ENCODE measurements around the gene DNAH9. TPM values are rescaled to one million over a fixed set of nuclear protein-coding genes. Genes with fewer than 3 reads are reported as not detected.

The DNAH9 gene
- total and polyA plus RNA-seq, 12 donors, result 0.06 to 0.10 TPM; not detected in 10

- 93% methylated on average over 46 of the region's 46 CpGs for WGBS, 2 donors
- Histone ChIP-seq H3K9me3 (peaks cover 0 to 5% (median 0%) of the 10 kb centered on the region in 11 donors), H3K36me3 (no peaks in the 10 kb centered on the region), H3K27ac (no peak overlapping the region), H3K4me3 (no peak overlapping the region), H3K4me1 (no peaks in the 10 kb centered on the region), H3K27me3 (peaks cover 0 to 8% (median 0%) of the 10 kb centered on the region in 7 donors)
- DNase-seq (no peak), ATAC-seq (no peak)
- TF ChIP-seq, protein P1, sequence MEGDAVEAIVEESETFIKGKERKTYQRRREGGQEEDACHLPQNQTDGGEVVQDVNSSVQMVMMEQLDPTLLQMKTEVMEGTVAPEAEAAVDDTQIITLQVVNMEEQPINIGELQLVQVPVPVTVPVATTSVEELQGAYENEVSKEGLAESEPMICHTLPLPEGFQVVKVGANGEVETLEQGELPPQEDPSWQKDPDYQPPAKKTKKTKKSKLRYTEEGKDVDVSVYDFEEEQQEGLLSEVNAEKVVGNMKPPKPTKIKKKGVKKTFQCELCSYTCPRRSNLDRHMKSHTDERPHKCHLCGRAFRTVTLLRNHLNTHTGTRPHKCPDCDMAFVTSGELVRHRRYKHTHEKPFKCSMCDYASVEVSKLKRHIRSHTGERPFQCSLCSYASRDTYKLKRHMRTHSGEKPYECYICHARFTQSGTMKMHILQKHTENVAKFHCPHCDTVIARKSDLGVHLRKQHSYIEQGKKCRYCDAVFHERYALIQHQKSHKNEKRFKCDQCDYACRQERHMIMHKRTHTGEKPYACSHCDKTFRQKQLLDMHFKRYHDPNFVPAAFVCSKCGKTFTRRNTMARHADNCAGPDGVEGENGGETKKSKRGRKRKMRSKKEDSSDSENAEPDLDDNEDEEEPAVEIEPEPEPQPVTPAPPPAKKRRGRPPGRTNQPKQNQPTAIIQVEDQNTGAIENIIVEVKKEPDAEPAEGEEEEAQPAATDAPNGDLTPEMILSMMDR (IDR thresholded peaks at IDR 0.05), result no peak
- intact Hi-C loops (cut with DNase I), result loop anchor here in 1 of 10 donors (10.0 kb wide), 1 partner anchor 57 kb away; no protein-coding TSS in a partner anchor
Observed at GRCh38 chr17:11557727-11558452, 40.4 kb upstream of the DNAH9 start.

DNA sequence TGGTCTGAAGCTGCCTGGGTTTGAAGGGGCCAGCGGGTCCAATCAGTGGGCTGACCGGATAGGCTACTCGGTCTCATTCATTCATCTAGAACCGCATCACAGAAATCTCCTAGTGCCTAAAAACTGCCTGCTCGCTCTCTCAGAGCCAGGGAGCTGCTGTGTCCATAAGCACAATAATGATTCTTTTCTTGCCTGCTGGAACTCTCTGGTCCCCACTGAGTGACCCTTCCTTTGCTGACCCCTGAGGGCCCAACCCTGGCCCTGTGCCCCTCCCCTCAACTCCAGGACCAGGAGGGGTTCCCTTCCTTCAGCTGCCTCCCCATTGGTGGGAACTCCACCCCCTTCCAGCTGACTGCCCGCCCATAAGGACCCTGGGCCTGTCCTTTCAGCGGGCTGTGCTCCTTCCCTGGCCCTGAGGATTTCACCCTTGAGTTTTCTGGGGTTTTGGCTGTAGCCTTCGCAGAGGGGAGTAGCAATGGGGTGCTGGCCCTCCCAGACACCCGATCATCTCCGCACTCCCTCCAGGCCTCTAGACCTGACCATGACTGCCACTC lies 39.5 kb upstream of the DNAH9 start:
- WGBS, 2 donors, result 91 to 95% methylated on average over 10 of the region's 10 CpGs
- intact Hi-C loops (cut with DNase I), result loop anchor here in 1 of 10 donors (10.0 kb wide), 1 partner anchor 56 kb away; no protein-coding TSS in a partner anchor
- H3K4me3 ChIP-seq, result no peak overlapping the region
- H3K27me3 ChIP-seq, result peaks cover 0 to 8% (median 0%) of the 10 kb centered on the region in 7 donors
- H3K27ac ChIP-seq, result no peak overlapping the region
- TF ChIP-seq, protein P1 (IDR thresholded peaks at IDR 0.05), result no peak
- DNase-seq (no peak), ATAC-seq (no peak)
- H3K36me3 ChIP-seq, result no peaks in the 10 kb centered on the region
- no peaks in the 10 kb centered on the region for H3K4me1 ChIP-seq
- peaks cover 0 to 5% (median 0%) of the 10 kb centered on the region in 11 donors for H3K9me3 ChIP-seq

- no peaks in the 10 kb centered on the region for H3K36me3 ChIP-seq
- WGBS, 2 donors, result 73 to 75% methylated on average over 7 of the region's 7 CpGs
- no peaks in the 10 kb centered on the region for H3K4me1 ChIP-seq
- ATAC-seq, result no peak
- no peak overlapping the region for H3K4me3 ChIP-seq
- TF ChIP-seq, protein P1 (IDR thresholded peaks at IDR 0.05), result no peak
- peaks cover 0 to 5% (median 0%) of the 10 kb centered on the region in 11 donors for H3K9me3 ChIP-seq
- DNase-seq, result no peak
- intact Hi-C loops (cut with DNase I), result loop anchor here in 1 of 10 donors (10.0 kb wide), 1 partner anchor 55 kb away; no protein-coding TSS in a partner anchor
- H3K27me3 ChIP-seq, result peaks cover 0 to 8% (median 0%) of the 10 kb centered on the region in 7 donors
- no peak overlapping the region for H3K27ac ChIP-seq
Observed at GRCh38 chr17:11559601-11560000, 38.7 kb upstream of the DNAH9 start.

DNA sequence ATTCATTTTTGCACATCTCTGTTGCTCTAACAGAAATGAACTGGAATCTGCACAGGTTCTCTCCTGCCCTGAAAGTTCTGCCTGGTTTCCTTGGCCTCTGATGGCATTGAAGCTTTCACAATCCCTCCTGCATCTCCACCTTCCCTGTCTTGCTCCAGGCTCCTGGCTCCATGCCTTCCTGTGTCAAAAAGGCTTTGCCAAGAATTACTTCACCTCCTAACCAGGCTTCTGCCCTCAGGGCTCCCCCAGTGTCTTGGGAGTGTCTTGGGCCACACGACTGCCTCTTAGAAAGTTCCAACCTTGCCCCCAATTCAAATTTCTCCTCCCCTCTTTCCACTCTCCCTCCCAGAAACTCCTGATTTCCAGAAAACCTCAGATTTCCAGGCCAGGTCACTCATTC lies 37.0 kb upstream of the DNAH9 start:
- peaks cover 0 to 5% (median 0%) of the 10 kb centered on the region in 11 donors for H3K9me3 ChIP-seq

More for the DNA sequence above, 37.0 kb upstream of the DNAH9 start:
- ATAC-seq (no peak), DNase-seq (no peak)
- Histone ChIP-seq H3K27ac (no peak overlapping the region), H3K27me3 (peaks cover 0 to 8% (median 0%) of the 10 kb centered on the region in 7 donors), H3K36me3 (no peaks in the 10 kb centered on the region), H3K4me1 (no peaks in the 10 kb centered on the region), H3K4me3 (no peak overlapping the region)
- 89% methylated on average over 1 of the region's 1 CpG for WGBS, 2 donors
- TF ChIP-seq, protein P1 (IDR thresholded peaks at IDR 0.05), result no peak
- intact Hi-C loops (cut with DNase I), result loop anchor here in 1 of 10 donors (10.0 kb wide), 2 partner anchors 64 to 76 kb away; no protein-coding TSS in a partner anchor
